ENCODE measurements around the gene PALD1. TPM values are rescaled to one million over a fixed set of nuclear protein-coding genes. Genes with fewer than 3 reads are reported as not detected.

PALD1 gene
- total and polyA plus RNA-seq, 2 experiments from 2014 or later = 11.9 to 58.2 TPM

- Mint-ChIP-seq H3K4me1 (peaks cover 9% of the 10 kb centered on the region), H3K4me3 (no peak overlapping the region), H3K9me3 (no peaks in the 10 kb centered on the region), H3K36me3 (ENCODE audit: low read depth) (no peaks in the 10 kb centered on the region), H3K27ac (no peak overlapping the region), H3K27me3 (ENCODE audit: insufficient read depth, low read depth, poor library complexity) (peaks cover 3% of the 10 kb centered on the region)
- no peaks in the 10 kb centered on the region for H3K36me3 ChIP-seq (ENCODE audit: insufficient read depth)
- no peaks in the 10 kb centered on the region for H3K27me3 ChIP-seq (ENCODE audit: insufficient read depth)
- no peak for DNase-seq (ENCODE audit: low spot score)
- H2AFZ ChIP-seq = no peak overlapping the region
- H3K4me2 ChIP-seq = no peak overlapping the region
- H3K27ac ChIP-seq (ENCODE audit: low read depth) = no peak overlapping the region
- no peaks in the 10 kb centered on the region for H3F3A ChIP-seq (replicated peaks; ENCODE audit: low read depth)
- no peak for TF ChIP-seq NANOG (IDR thresholded peaks at IDR 0.05; ENCODE audit: borderline replicate concordance)
- TF ChIP-seq JUNB (IDR thresholded peaks at IDR 0.05; ENCODE audit: unreplicated experiment) = no peak
- TF ChIP-seq ZNF462 (CRISPR knock-in tag; IDR thresholded peaks at IDR 0.05) = no peak
- no peak for TF ChIP-seq CREB1 (CRISPR knock-in tag; IDR thresholded peaks at IDR 0.05; ENCODE audit: low read depth)
- no peak for TF ChIP-seq ZNF331 (CRISPR knock-in tag; IDR thresholded peaks at IDR 0.05; ENCODE audit: low read depth)
- H3K4me1 ChIP-seq (ENCODE audit: insufficient read depth) = no peaks in the 10 kb centered on the region
- no peaks in the 10 kb centered on the region for H4K20me1 ChIP-seq (replicated peaks; ENCODE audit: insufficient read depth)
- H3K79me2 ChIP-seq (replicated peaks; ENCODE audit: insufficient read depth) = no peaks in the 10 kb centered on the region
- no peaks in the 10 kb centered on the region; the same call in 1 of the 2 replicates for H3K9me2 ChIP-seq (ENCODE audit: insufficient read depth)
- no peak overlapping the region for H3K4me3 ChIP-seq
- ATAC-seq = no peak
Observed at GRCh38 chr10:70600512-70601395, 122.2 kb downstream of the PALD1 start.
